HL-60 (cell line): ENCODE results near the gene DBX2.

Experiments used
- DNase-seq, 2 experiments: peaks; one replicate each; pipeline ENCODE4 v3.0.0-alpha.2; 2010 to 2020; ENCODE audit warnings: low read depth in 1 of 2, low spot score in 1 of 2
- H3K27ac ChIP-seq: fragments of 250-450 bp; sonication (Bioruptor Pico); replicated peaks from 2 replicates; pipeline ENCODE4 v1.5.1; 2020; ENCODE audit warnings: mild to moderate bottlenecking, moderate library complexity
- H3K27me3 ChIP-seq: fragments of 250-450 bp; sonication (Bioruptor Pico); 2 replicates; pipeline ENCODE4 v1.5.1; 2021; ENCODE audit warnings: mild to moderate bottlenecking, moderate library complexity; ENCODE audit not compliant: insufficient read depth, poor library complexity, severe bottlenecking
- H3K4me3 ChIP-seq: replicated peaks from 2 replicates; pipeline ENCODE4 v1.5.1; 2011; ENCODE audit warnings: mild to moderate bottlenecking, control low read depth, low read length; ENCODE audit not compliant: insufficient read depth
- GABPA ChIP-seq: IDR thresholded peaks from 2 replicates; pipeline ENCODE4 v1.6.1; 2012; ENCODE audit warnings: low read depth
- POLR2AphosphoS5 ChIP-seq: IDR thresholded peaks from 2 replicates; pipeline ENCODE4 v1.6.1; 2012; ENCODE audit warnings: low read depth
- SPI1 ChIP-seq: IDR thresholded peaks from 2 replicates; pipeline ENCODE4 v1.6.1; 2012; ENCODE audit warnings: low read depth, mild to moderate bottlenecking, borderline replicate concordance
- TF ChIP-seq, protein P1 (sequence below): IDR thresholded peaks from one replicate; pipeline ENCODE4 v1.5.1; 2011; ENCODE audit warnings: low read length, control low read depth, inconsistent platforms; ENCODE audit not compliant: insufficient read depth
- TF ChIP-seq, protein P2 (sequence below): IDR thresholded peaks from 2 replicates; pipeline ENCODE4 v1.6.1; 2012; ENCODE audit warnings: low read depth; ENCODE audit not compliant: insufficient replicate concordance

Gene DBX2

DNA sequence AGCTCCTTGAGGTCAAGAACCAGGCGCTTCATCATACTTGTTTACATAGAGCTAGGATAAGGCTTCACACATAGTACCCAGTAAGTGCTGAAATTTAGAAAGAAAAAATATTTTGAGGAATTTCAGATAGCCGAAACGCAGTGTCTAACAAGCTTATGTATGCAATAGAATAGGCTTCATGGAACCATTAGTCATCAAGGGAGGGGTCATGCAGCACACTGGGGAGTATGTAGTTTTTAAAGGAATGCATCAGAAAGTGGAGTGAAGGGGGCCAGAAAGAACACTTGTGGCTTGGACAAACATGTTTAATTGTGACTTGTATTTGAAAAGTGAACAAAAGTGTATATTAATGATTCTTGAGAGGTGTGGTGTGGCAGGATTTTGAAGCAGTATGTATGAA, 38.1 kb downstream of the DBX2 start:
- no peak for DNase-seq
- no peak for TF ChIP-seq POLR2AphosphoS5
- TF ChIP-seq GABPA: no peak
- TF ChIP-seq, protein P1, sequence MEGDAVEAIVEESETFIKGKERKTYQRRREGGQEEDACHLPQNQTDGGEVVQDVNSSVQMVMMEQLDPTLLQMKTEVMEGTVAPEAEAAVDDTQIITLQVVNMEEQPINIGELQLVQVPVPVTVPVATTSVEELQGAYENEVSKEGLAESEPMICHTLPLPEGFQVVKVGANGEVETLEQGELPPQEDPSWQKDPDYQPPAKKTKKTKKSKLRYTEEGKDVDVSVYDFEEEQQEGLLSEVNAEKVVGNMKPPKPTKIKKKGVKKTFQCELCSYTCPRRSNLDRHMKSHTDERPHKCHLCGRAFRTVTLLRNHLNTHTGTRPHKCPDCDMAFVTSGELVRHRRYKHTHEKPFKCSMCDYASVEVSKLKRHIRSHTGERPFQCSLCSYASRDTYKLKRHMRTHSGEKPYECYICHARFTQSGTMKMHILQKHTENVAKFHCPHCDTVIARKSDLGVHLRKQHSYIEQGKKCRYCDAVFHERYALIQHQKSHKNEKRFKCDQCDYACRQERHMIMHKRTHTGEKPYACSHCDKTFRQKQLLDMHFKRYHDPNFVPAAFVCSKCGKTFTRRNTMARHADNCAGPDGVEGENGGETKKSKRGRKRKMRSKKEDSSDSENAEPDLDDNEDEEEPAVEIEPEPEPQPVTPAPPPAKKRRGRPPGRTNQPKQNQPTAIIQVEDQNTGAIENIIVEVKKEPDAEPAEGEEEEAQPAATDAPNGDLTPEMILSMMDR: no peak
- TF ChIP-seq SPI1: no peak
- TF ChIP-seq, protein P2, sequence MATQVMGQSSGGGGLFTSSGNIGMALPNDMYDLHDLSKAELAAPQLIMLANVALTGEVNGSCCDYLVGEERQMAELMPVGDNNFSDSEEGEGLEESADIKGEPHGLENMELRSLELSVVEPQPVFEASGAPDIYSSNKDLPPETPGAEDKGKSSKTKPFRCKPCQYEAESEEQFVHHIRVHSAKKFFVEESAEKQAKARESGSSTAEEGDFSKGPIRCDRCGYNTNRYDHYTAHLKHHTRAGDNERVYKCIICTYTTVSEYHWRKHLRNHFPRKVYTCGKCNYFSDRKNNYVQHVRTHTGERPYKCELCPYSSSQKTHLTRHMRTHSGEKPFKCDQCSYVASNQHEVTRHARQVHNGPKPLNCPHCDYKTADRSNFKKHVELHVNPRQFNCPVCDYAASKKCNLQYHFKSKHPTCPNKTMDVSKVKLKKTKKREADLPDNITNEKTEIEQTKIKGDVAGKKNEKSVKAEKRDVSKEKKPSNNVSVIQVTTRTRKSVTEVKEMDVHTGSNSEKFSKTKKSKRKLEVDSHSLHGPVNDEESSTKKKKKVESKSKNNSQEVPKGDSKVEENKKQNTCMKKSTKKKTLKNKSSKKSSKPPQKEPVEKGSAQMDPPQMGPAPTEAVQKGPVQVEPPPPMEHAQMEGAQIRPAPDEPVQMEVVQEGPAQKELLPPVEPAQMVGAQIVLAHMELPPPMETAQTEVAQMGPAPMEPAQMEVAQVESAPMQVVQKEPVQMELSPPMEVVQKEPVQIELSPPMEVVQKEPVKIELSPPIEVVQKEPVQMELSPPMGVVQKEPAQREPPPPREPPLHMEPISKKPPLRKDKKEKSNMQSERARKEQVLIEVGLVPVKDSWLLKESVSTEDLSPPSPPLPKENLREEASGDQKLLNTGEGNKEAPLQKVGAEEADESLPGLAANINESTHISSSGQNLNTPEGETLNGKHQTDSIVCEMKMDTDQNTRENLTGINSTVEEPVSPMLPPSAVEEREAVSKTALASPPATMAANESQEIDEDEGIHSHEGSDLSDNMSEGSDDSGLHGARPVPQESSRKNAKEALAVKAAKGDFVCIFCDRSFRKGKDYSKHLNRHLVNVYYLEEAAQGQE: no peak
- no peak overlapping the region for H3K27ac ChIP-seq
- H3K4me3 ChIP-seq: no peak overlapping the region
- peaks cover 2% of the 10 kb centered on the region for H3K27me3 ChIP-seq

DNA sequence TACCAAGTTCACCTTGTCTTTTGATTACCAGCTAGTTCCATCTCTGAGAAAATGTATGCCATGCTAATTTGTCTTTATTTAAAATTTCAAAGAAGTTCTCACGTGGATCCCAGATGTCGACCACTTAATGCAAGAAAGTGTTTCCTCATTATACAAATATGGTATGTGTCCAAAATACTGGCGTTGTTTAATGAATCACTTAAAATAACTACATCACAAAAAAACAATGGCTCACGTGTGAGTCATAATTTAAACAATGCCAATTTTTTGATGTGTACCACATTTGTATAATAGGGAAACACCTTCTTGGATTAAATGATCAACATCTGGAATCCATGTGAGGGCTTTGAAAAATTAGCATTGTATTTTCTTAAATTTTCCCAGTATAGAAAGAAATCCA, 40.8 kb downstream of the DBX2 start:
- H3K27me3 ChIP-seq: peaks cover 2% of the 10 kb centered on the region
- H3K4me3 ChIP-seq: no peak overlapping the region
- DNase-seq: no peak
- no peak for TF ChIP-seq GABPA
- TF ChIP-seq, protein P2: no peak
- TF ChIP-seq, protein P1: no peak
- H3K27ac ChIP-seq: no peak overlapping the region

GRCh38 chr12:45008211-45008610, 42.7 kb downstream of the DBX2 start:
- peaks cover 2% of the 10 kb centered on the region for H3K27me3 ChIP-seq
- no peak overlapping the region for H3K4me3 ChIP-seq
- TF ChIP-seq POLR2AphosphoS5 (no peak), GABPA (no peak), SPI1 (no peak)
- TF ChIP-seq, protein P2: no peak
- TF ChIP-seq, protein P1: no peak
- no peak for DNase-seq
- H3K27ac ChIP-seq: no peak overlapping the region
